GM12878 (cell line): ENCODE data around the gene PRUNE2. TPM values are rescaled to one million over a fixed set of nuclear protein-coding genes. Genes with fewer than 3 reads are reported as not detected.
"Not testable (repeated sequence)": the region's sequence is repeated elsewhere in the genome, so short reads cannot be mapped to it uniquely, and the experiment has no call there.

Experiments
- ATAC-seq: fragments of 200-7000 bp; cut with Tn5 transposase; 3 replicates; pipeline ENCODE4 v1.9.1; 2020; ENCODE audit warnings: mild to moderate bottlenecking, moderate library complexity
- BruUV-seq: library from RNA; stranded (reverse); fragments of 400-500 nt; replicated peaks from 2 replicates; lab custom pipeline; 2021; lab: Mats Ljungman, UMichigan
- CTCF ChIA-PET: fragments of 300-600 bp; sonication (Branson Sonifier 250); formaldehyde crosslinking; extraction: SDS; loops from one replicate; lab custom pipeline; 2021; ENCODE audit warnings: inconsistent platforms; lab: Yijun Ruan, JAX
- POLR2A ChIA-PET: fragments of 350-600 bp; formaldehyde crosslinking; extraction: SDS; loops from one replicate; lab custom pipeline; 2021; ENCODE audit warnings: inconsistent platforms; lab: Charles Lee
- RAD21 ChIA-PET: fragments of 300-600 bp; sonication (Branson Sonifier 250); formaldehyde crosslinking; loops from one replicate; lab custom pipeline; 2023; ENCODE audit warnings: antibody characterized with exemption; ENCODE audit not compliant: unreplicated experiment; lab: Charles Lee
- SMC1A ChIA-PET: fragments of 300-600 bp; sonication (Branson Sonifier 250); formaldehyde crosslinking; loops from one replicate; lab custom pipeline; 2023; ENCODE audit not compliant: unreplicated experiment, uncharacterized antibody; lab: Charles Lee
- DNase-seq: peaks from one replicate; pipeline ENCODE4 v3.0.0-alpha.2; 2011; ENCODE audit warnings: low read depth, low spot score
- FAIRE-seq: peaks from 3 replicates; lab custom pipeline; 2011; peaks lifted over from hg19 to GRCh38; lab: Jason Lieb, UNC
- H2AFZ ChIP-seq: 2 replicates; pipeline ENCODE4 v1.6.0; 2011; ENCODE audit warnings: low read depth, low read length, control low read depth; ENCODE audit not compliant: control insufficient read depth
- H3K27ac ChIP-seq: 2 replicates; pipeline ENCODE4 v1.5.1; 2011; ENCODE audit warnings: control low read depth; ENCODE audit not compliant: control insufficient read depth, insufficient read depth
- H3K27me3 ChIP-seq, 2 experiments: replicated peaks in 1 of 2; 2 replicates each; pipeline versions ENCODE4 v1.6.0 to v1.6.1; 2011; ENCODE audit warnings: low read length in 1 of 2; ENCODE audit not compliant: control insufficient read depth in 2 of 2, insufficient read depth in 2 of 2
- H3K36me3 ChIP-seq, 2 experiments: 2 replicates each; pipeline ENCODE4 v1.5.1; 2011; ENCODE audit warnings: low read length in 1 of 2; ENCODE audit not compliant: control insufficient read depth in 2 of 2, insufficient read depth in 2 of 2
- H3K4me1 ChIP-seq: 2 replicates; pipeline ENCODE4 v1.6.1; 2011; ENCODE audit warnings: mild to moderate bottlenecking, low read length, moderate library complexity, mixed read lengths; ENCODE audit not compliant: control insufficient read depth, insufficient read depth
- H3K4me2 ChIP-seq: 2 replicates; pipeline ENCODE4 v1.6.0; 2011; ENCODE audit warnings: control low read depth; ENCODE audit not compliant: control insufficient read depth, insufficient read depth
- H3K4me3 ChIP-seq: fragments of 200-600 bp; sonication (generic); 2 replicates; pipeline ENCODE4 v1.5.1; 2016
- H3K79me2 ChIP-seq: 2 replicates; pipeline ENCODE4 v1.6.0; 2011; ENCODE audit warnings: low read length; ENCODE audit not compliant: control insufficient read depth, insufficient read depth
- H3K9ac ChIP-seq: 2 replicates; pipeline ENCODE4 v1.8.0; 2011; ENCODE audit warnings: low read length, control low read depth, mixed read lengths; ENCODE audit not compliant: control insufficient read depth, insufficient read depth
- H3K9me3 ChIP-seq: replicated peaks from 3 replicates; pipeline ENCODE4 v1.5.1; 2011; ENCODE audit warnings: mild to moderate bottlenecking, low read length; ENCODE audit not compliant: control insufficient read depth, insufficient read depth
- H4K20me1 ChIP-seq: 2 replicates; pipeline ENCODE4 v1.6.0; 2011; ENCODE audit not compliant: control insufficient read depth, insufficient read depth
- E4F1 ChIP-seq: fragments of 450-650 bp; IDR thresholded peaks from 2 replicates; pipeline ENCODE4 v1.6.1; 2018; ENCODE audit warnings: borderline replicate concordance, mild to moderate bottlenecking; ENCODE audit not compliant: partially characterized antibody
- WGBS: methylation state at CpG from one replicate; pipeline ENCODE4 v1.1.6; 2016; ENCODE audit warnings: low lambda C conversion rate; ENCODE audit not compliant: insufficient replicate concordance, insufficient coverage; ENCODE audit errors: missing lambda C conversion rate; 5-methylcytosine and 5-hydroxymethylcytosine counted together
- in situ Hi-C: fragments of 300-500 bp; cut with MboI; formaldehyde crosslinking; loops from 9 replicates; pipeline ENCODE4 v1.14.3; 2018; ENCODE audit warnings: mixed read lengths
- intact Hi-C: fragments of 100-400 bp; cut with micrococcal nuclease; formaldehyde crosslinking; loops from one replicate; pipeline ENCODE4 v1.14.2; 2022; ENCODE audit not compliant: unreplicated experiment
- polyA plus RNA-seq, 11 experiments: library from polyadenylated mRNA; depleted of rRNA in 4 of 11; unstranded in 6 of 11; stranded (reverse) in 5 of 11; fragments of >200 nt; fragmentation: Nextera tagmentation in 4 of 11; fragmentation: Illumina TruSeq in 1 of 11; extraction: Ambion mirVana in 4 of 11; extraction: Trizol in 1 of 11; gene quantifications; 1 replicate in 1 of 11; 2 replicates in 10 of 11; pipeline versions ENCODE4 v1.2.1 to v1.2.3, GENCODE V29; 2011 to 2016; ENCODE audit warnings: inconsistent platforms in 2 of 11, missing spikeins in 2 of 11, low read depth in 1 of 11
- total RNA-seq, 4 experiments: library from RNA; depleted of rRNA in 3 of 4; stranded (reverse); fragments of >200 nt in 3 of 4; fragmentation: Illumina TruSeq in 1 of 4; extraction: Trizol in 1 of 4; gene quantifications; 2 replicates each; pipeline versions ENCODE4 v1.2.1 to v1.2.3, GENCODE V29; 2013 to 2021

The PRUNE2 gene
- total and polyA plus RNA-seq, 10 of the 15 experiments (the other 5 are each of a cell fraction or from before 2014, with no cell fraction given): 0.07 to 0.63 (median 0.25) TPM

- TF ChIP-seq E4F1: no peak
Observed at GRCh38 chr9:76905791-76906646, at the start of gene PRUNE2 (continued).

GRCh38 chr9:76955406-76955805, 49.5 kb upstream of the PRUNE2 start:
- H3K36me3 ChIP-seq, H3K4me1 ChIP-seq, FAIRE-seq, ATAC-seq, H3K9me3 ChIP-seq, CTCF ChIA-PET, H2AFZ ChIP-seq, intact Hi-C loops, H3K9ac ChIP-seq, DNase-seq, RAD21 ChIA-PET, H3K27ac ChIP-seq, POLR2A ChIA-PET, SMC1A ChIA-PET, H3K4me2 ChIP-seq, BruUV-seq, H3K4me3 ChIP-seq, in situ Hi-C loops, H4K20me1 ChIP-seq, H3K27me3 ChIP-seq, H3K79me2 ChIP-seq: not testable (repeated sequence)
- WGBS: 61% methylated on average over 16 of the region's 23 CpGs
